HG03442 (cell line): Measurements from ENCODE around the gene ZMYM2.

Experiments
- ATAC-seq: cut with Tn5 transposase; IDR thresholded peaks from one replicate; pipeline ENCODE4 v1.9.1; 2021; ENCODE audit warnings: mild to moderate bottlenecking, moderate library complexity; ENCODE audit not compliant: unreplicated experiment

ZMYM2 gene

GRCh38 chr13:20101467-20102316 lies 143.2 kb downstream of the ZMYM2 start:
- no peak for ATAC-seq

- no peak for ATAC-seq
Measured at GRCh38 chr13:20102525-20103180, 144.1 kb downstream of the ZMYM2 start.

- ATAC-seq: no peak
Measured at GRCh38 chr13:20105161-20105689, 146.7 kb downstream of the ZMYM2 start.

- ATAC-seq: no peak
Measured at GRCh38 chr13:20106742-20107141, 148.2 kb downstream of the ZMYM2 start.

- ATAC-seq: no peak
Measured at GRCh38 chr13:20109037-20109436, 150.5 kb downstream of the ZMYM2 start.

- ATAC-seq: no peak
Measured at GRCh38 chr13:20114066-20114610, 155.6 kb downstream of the ZMYM2 start.

GRCh38 chr13:20116213-20116612 lies 157.7 kb downstream of the ZMYM2 start:
- no peak for ATAC-seq

- ATAC-seq: peak; percentile 22
Measured at GRCh38 chr13:20118268-20119140, 160.0 kb downstream of the ZMYM2 start.

GRCh38 chr13:20119960-20120359 lies 161.4 kb downstream of the ZMYM2 start:
- no peak for ATAC-seq

GRCh38 chr13:20121159-20121525 lies 162.6 kb downstream of the ZMYM2 start:
- no peak for ATAC-seq

GRCh38 chr13:20124303-20124702 lies 165.8 kb downstream of the ZMYM2 start:
- ATAC-seq: no peak

GRCh38 chr13:20125129-20125782 lies 166.7 kb downstream of the ZMYM2 start:
- no peak for ATAC-seq

- ATAC-seq: no peak
Measured at GRCh38 chr13:20125783-20126165, 167.2 kb downstream of the ZMYM2 start.

GRCh38 chr13:20126541-20127261 lies 168.2 kb downstream of the ZMYM2 start:
- ATAC-seq: no peak

GRCh38 chr13:20127262-20127561 lies 168.7 kb downstream of the ZMYM2 start:
- peak; percentile 3 for ATAC-seq

GRCh38 chr13:20127562-20128458 lies 169.3 kb downstream of the ZMYM2 start:
- peak; percentile 68 for ATAC-seq

GRCh38 chr13:20128459-20128931 lies 170.0 kb downstream of the ZMYM2 start:
- ATAC-seq: peak; percentile 3

GRCh38 chr13:20129076-20129475 lies 170.5 kb downstream of the ZMYM2 start:
- ATAC-seq: no peak

GRCh38 chr13:20130012-20130411 lies 171.5 kb downstream of the ZMYM2 start:
- no peak for ATAC-seq
